Right hindlimb (tissue), 1 donor: Measurements from ENCODE around the gene RPS6KA4.
"Not testable (repeated sequence)": the region's sequence is repeated elsewhere in the genome, so short reads cannot be mapped to it uniquely, and the experiment has no call there.

Source experiments
- DNase-seq: peaks from one replicate; pipeline ENCODE4 v3.0.0-alpha.2; 2018

The RPS6KA4 gene

GRCh38 chr11:64358907-64359711, at the start of gene RPS6KA4:
RPS6KA4 (plus strand) TSS chr11:64359162; CDS start chr11:64359236, 74 bp downstream.
- DNase-seq: peak; percentile 79

- no peak for DNase-seq
Observed at GRCh38 chr11:64312947-64313346, 46.0 kb upstream of the RPS6KA4 start.

GRCh38 chr11:64313491-64314145, 45.3 kb upstream of the RPS6KA4 start:
- DNase-seq: no peak

- DNase-seq: no peak
Observed at GRCh38 chr11:64314146-64314804, 44.7 kb upstream of the RPS6KA4 start.

DNA sequence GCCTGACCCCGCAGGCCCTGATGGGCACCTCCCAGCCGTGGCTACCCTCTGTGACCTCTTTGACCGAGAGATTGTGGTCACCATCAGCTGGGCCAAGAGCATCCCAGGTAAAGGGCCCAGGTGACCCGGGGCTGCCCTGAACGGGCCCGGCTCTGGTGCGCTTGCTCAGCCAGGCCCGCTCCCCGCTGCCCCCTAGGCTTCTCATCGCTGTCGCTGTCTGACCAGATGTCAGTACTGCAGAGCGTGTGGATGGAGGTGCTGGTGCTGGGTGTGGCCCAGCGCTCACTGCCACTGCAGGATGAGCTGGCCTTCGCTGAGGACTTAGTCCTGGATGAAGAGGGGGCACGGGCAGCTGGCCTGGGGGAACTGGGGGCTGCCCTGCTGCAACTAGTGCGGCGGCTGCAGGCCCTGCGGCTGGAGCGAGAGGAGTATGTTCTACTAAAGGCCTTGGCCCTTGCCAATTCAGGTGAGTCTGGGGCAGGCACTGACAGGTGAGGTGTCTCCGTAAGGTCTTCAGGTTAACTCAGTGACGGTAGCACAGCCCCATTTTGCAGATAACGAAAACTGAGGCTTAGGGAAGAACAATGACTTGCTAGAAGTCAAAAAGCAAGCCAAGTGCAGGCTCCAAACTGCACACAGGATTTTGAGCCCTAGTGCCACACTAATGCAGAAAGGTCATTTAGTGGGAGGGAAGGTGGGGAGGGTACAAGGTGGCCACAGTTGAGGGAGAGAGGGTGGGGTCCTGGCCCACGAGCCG, 44.0 kb upstream of the RPS6KA4 start:
- DNase-seq: no peak

GRCh38 chr11:64315667-64316526, 43.1 kb upstream of the RPS6KA4 start:
- DNase-seq: not testable (repeated sequence)

GRCh38 chr11:64316672-64317324, 42.2 kb upstream of the RPS6KA4 start:
- no peak for DNase-seq

DNA sequence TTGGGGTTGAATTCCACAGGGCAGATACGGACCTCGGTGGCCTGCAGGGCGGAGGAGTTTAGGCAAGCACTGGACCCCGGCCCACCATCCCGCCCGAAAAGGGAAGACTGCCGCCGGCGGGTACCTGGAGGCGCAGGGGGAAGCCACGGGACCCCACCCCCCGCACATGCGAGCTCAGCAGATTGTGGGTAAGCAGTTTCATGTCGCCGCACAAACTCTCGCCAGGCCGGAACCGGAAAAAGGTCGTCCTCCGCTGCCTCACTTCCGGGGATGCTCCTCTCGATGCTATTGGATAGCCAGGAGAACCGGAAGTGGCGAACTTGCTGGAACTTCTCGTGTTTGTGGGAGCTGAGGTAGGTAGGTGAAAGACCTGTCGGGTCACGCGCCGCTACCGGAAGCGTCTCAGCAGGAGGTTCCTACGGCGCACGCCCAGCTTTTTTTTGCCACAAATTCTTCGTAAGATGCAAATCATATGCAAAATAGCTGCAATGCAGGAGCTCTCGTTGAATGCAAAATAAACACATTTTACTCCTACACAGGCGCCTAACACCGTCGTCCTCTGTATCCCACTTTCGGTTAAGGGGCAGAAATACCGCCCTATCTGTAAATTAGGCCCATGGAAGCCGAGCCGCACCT, 41.5 kb upstream of the RPS6KA4 start, which contains the start of gene TRMT112:
Gene TRMT112, minus strand, starts transcription at position 235 of the 636 bp plus-strand sequence. Its CDS starts 33 bp downstream, at position 202.
- peak; percentile 97 for DNase-seq

- peak; percentile 98 for DNase-seq
Observed at GRCh38 chr11:64317961-64318765, 40.8 kb upstream of the RPS6KA4 start, which contains the start of gene PRDX5. PRDX5 (plus strand) TSS chr11:64318121; CDS start chr11:64318216, 95 bp downstream.

DNA sequence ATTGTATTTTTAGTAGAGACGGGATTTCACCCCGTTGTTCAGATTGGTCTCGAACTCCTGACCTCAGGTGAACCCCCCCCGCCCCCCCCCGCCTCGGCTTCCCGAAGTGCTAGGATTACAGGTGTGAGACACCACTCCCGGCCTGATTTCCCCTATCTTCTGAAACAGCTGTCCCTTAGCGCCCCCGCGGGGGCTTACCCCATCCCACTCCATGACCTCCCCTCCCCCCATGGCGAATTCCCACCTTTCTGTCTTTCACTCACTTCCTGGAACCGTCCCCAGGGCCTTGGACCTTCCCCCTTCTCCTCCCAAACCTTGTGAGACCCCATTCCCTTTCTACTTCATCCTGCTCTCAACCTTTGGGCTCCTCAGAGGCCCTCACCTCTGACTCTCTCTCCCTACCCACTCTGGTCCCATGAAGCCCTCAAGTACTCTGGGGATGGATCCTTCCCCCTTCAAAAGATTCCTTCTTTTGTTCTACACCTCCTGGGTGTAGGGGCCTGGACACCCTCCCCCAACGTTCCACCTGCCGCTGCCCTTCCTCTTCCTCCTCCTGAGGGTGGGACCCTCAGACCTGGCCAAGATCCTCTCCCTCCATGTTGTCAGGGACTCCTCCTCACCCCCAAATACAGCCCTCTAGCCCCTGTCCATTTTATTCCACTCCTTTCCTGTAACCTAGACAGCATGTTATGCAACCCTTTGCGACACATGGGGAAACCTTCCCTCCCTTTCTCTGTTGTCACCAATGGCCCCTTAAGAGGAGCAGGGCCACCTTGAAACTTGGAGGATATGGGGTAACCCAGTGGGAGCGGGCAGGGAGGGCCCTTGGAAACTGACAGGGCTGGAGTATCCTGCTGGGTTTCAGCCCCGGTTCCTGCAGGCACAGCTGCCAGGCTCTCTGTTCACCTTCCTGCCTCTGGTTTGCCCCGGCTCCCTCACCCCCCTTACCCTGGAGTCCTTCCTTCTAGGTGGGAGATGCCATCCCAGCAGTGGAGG, 39.9 kb upstream of the RPS6KA4 start:
- no peak for DNase-seq

GRCh38 chr11:64320556-64320955, 38.4 kb upstream of the RPS6KA4 start:
- no peak for DNase-seq

DNA sequence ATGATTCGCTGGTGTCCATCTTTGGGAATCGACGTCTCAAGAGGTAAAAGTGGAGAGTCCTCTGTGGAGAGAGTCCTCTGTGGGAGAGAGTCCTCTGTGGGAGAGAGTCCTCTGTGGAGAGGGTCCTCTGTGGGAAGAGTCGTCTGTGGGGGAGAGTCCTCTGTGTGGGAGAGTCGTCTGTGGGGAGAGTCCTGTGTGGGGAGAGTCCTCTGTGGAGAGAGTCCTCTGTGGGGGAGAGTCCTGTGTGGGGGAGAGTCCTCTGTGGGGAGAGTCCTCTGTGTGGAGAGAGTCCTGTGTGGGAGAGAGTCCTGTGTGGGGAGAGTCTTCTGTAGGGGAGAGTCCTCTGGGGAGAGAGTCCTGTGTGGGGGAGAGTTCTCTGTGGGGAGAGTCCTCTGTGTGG, 37.9 kb upstream of the RPS6KA4 start:
- DNase-seq: no peak

DNA sequence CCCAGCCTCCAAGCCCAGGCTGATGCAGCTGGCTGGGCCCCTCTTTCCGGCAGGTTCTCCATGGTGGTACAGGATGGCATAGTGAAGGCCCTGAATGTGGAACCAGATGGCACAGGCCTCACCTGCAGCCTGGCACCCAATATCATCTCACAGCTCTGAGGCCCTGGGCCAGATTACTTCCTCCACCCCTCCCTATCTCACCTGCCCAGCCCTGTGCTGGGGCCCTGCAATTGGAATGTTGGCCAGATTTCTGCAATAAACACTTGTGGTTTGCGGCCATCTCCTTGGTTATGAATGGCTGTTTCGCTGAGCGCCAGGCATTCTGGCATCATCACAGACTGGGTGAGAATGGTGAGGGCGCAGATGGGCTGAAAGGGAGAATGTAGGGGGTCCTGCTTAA, 37.4 kb upstream of the RPS6KA4 start:
- DNase-seq: no peak

DNA sequence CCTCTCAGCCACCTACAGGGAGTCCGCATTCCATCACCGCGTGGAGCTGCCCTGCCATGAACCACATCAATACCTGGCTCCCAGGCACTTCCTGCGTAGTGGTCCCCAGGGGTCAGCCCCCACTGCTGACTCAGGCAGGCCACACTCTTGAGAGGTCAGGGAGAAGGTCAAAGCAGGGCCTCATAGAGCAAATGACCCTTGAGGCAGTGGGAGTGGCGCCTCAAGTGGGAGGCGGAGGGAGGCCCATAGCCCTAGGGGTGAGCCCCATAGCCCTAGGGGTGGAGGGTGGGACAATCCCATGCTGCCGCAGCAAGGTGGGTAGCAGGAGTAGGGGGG, 36.1 kb upstream of the RPS6KA4 start:
- DNase-seq: no peak

DNA sequence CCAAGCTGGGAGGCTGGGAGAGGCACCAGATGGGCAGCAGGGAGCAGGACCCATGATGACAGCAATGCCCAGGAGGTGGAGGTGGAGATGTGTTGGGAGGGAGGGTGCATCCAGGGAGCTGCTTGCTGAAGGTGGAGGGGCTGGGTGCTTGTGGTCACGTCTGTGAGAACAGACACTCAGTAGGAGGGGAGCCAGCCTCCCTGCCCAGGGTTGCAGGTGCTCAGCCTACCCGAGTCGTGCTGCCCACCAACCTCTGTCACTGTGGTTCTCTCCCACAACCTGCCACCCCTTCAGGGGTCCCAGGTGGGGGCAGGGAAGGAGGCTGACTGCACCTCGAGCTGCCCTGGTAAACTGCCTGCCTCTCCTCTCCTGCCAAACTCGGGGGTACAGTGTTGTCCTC, 35.6 kb upstream of the RPS6KA4 start:
- no peak for DNase-seq

- DNase-seq: not testable (repeated sequence)
Observed at GRCh38 chr11:64323984-64324383, 35.0 kb upstream of the RPS6KA4 start.

- DNase-seq: no peak
Observed at GRCh38 chr11:64324692-64325469, 34.1 kb upstream of the RPS6KA4 start.

- no peak for DNase-seq
Observed at GRCh38 chr11:64327375-64327774, 31.6 kb upstream of the RPS6KA4 start.
